ENCODE data around the gene EI24.

EI24 gene

GRCh38 chr11:125578783-125579182 lies 9.5 kb downstream of the EI24 start:
- DNase-seq (ENCODE audit: low read depth in 2 of 3, low spot score in 1 of 3) = no peak

GRCh38 chr11:125579811-125580210 lies 10.5 kb downstream of the EI24 start:
- DNase-seq (ENCODE audit: low read depth in 2 of 3, low spot score in 1 of 3) = no peak

DNA sequence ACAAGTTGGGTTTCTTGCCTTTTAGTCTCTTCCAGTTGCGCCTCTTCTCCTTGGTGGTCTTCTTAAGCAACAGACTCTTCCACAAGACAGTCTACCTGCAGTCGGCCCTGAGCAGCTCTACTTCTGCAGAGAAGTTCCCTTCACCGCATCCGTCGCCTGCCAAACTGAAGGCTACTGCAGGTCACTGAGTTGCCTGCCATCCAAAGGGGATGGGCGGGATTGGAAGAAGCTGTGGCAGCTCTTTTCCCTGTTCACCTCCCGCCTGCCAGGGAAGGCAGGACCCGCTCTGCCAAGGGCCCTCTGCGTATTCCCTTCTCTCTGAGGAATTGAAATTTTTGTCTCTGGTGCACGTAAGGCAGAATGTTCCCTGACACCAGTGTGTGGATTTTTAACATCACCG lies 14.2 kb downstream of the EI24 start:
- DNase-seq (ENCODE audit: low read depth in 2 of 3, low spot score in 1 of 3) = no peak

- DNase-seq (ENCODE audit: low read depth in 2 of 3, low spot score in 1 of 3) = no peak
Measured at GRCh38 chr11:125585487-125585886, 16.2 kb downstream of the EI24 start.

DNA sequence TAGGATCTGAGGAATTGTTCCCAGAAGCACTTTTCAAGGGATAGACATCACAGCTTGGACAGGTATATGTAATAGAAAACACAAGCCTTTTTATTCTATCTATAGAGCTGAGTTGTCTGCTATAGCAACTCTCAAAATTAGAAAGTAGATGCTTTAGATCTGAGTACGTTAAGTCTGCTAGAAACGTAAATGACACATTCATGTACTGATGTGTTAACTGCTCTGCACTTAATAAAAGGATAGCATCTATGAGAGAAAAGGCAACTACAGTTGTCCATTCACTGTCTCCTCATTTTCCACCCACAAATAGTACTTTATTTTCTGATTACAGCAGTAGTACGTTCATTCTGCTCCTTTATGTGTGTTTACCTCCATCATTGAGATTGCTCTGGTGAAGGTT lies 17.3 kb downstream of the EI24 start:
- DNase-seq (ENCODE audit: low read depth in 2 of 3, low spot score in 1 of 3) = no peak

DNA sequence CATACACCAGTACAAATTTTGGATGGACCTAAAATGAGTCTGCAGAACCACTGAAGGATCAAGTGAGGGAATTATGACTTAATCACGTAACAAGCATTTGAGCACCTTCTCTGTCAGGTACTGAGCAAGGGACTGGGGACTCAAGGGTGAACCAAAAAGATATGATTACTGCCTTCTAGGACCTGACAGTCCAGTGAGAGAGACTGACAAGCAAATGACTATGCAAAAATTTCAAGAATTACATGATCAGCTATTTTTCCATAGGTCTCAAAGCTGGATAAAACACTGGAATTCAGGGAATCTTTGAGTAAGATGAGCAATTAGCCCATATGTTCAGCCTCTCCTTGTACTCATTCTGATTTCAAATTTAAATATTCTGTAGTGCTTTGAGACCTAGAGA lies 18.2 kb downstream of the EI24 start:
- no peak for DNase-seq (ENCODE audit: low read depth in 2 of 3, low spot score in 1 of 3)

DNA sequence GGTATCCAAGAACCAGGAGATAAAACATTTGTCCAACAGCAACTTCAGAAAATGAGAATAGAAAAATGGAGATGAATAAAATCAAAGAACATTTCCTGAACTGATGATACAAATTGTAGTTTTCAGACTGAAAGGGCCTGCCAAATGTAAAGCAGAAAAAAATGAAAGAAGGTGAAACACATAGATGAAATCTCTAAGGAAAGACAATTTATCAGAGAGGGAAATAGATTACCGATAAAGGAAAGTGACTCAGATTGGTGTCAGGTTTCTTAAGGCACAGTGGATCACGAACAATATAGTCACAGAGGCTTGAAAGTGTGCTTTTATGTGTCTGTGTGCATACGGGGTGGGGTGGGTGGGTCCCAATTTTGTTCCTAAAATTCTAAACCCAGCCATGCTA lies 19.2 kb downstream of the EI24 start:
- DNase-seq (ENCODE audit: low read depth in 2 of 3, low spot score in 1 of 3) = no peak

GRCh38 chr11:125591649-125592304 lies 22.5 kb downstream of the EI24 start:
- DNase-seq (ENCODE audit: low read depth in 2 of 3, low spot score in 1 of 3) = peak in 2 of 3 donors; percentile 6 to 10

DNA sequence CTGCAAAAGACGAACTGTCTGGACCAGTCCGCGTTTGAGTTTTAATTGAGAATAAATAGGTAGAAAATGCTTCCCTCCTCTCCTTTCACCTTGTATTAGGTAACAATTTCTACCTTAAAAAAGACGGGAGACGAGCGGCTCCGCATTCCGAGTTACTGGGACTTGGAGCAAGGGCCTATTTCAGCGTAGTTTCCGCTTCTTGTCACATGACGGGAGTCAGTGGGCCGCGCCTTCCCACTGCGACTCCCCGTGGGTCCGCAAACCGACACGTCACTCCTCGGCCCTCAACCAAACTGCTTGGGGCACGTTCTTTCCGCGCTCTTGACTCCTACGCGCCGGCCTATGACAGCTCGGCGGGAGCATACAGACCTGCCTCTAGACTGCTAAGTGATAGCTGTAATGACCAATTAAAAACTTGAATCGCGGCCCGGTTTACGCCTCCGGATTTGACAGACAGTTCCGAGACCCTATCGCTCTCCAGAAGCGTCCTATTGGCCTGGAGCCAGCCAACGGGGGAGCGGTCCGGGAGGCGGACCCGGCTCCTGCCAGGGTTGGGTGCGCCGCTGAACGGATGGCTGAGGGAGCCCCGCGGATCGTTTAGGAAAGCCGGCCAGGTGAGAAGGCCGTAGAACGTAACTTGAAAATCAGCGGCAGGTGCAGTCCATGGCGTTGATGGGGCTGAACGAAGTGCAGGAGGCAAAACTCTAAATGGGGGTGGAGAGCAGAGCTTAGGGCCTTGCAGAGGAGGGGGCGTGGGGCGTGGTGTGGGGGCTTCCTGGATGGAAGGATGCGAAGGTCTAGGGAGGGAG lies 23.2 kb downstream of the EI24 start, which contains the start of gene STT3A:
Gene STT3A, plus strand, starts transcription at position 548 of the 809 bp plus-strand sequence. CDS start 3,064 bp downstream, outside the sequence.
- DNase-seq (ENCODE audit: low read depth in 2 of 3, low spot score in 1 of 3) = peak; percentile 95 to 99 (median 97)

DNA sequence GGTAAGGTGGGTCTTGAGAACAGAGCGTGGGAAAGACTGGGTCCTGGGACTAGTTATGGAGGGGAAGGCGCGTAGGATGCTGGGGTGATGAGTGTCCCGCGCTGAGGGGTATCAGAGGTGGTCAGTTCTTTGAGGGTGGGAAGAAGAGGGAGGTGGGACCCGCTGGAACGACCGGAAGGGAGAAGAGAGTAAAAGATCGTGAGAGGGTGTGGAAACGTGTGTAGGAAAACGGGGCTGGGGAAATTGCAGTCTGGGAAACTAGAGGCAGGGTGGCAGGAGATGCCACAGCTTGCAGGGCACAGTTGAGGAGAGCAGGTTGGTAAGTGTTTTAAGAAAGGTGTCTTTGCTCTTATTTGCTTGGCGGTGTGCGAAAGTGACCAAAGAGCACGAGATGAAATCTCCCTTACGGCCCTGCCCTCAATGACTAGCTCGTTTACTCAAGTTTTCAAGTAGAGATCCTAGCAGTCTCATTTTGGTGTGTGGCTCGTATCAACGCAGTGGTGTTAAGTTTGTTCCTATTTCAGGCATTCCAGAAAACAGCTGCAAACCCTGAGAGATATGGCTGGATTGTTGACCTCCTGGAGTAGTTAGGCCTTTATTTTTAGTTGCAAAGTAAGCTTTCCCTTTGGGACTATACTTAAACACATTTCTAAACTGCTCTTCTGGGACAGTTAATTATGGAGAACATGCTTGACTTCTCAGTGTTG lies 24.0 kb downstream of the EI24 start:
- no peak for DNase-seq (ENCODE audit: low read depth in 2 of 3, low spot score in 1 of 3)

DNA sequence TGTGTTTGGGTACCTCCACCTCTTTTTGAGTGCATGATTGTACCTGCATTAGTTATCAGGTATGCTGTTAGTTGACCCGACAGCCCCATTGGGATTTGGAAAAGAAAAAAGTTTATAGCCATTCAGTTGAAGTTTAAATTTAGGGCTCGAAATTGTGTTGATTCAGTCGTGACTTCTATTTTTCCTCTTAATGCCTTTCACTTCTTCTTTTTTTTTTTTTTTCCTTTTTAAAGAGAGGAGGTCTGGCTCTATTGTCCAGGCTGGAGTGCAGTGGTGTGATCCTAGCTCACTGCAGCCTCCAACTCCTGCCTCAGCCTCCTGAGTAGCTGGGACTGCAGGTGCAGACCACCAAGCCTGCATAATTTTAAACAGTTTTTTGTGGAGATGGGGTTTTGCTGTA lies 25.7 kb downstream of the EI24 start:
- no peak for DNase-seq (ENCODE audit: low read depth in 2 of 3, low spot score in 1 of 3)

GRCh38 chr11:125600663-125601062 lies 31.4 kb downstream of the EI24 start:
- DNase-seq (ENCODE audit: low read depth in 2 of 3, low spot score in 1 of 3) = no peak

DNA sequence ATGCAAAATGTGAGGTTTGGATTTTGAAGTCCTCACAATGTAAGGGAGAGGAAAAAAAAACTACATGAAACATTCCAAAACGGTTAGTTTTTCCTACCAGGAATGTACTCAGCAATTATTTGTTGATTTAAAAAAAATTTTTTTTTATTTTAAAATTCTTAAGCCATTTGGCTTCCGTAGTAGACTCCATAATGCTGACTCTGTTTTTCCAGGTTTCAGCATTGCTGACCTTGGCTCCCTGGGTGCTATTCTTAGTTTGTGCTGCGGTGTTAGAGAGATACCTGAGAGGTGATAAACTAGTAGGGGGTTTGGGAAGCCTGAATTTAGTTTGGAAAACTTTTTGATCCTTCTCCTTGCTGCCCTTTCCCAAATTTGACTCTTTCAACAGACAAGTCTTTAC lies 33.9 kb downstream of the EI24 start:
- DNase-seq (ENCODE audit: low read depth in 2 of 3, low spot score in 1 of 3) = no peak

GRCh38 chr11:125605417-125605816 lies 36.1 kb downstream of the EI24 start:
- no peak for DNase-seq (ENCODE audit: low read depth in 2 of 3, low spot score in 1 of 3)

GRCh38 chr11:125609545-125609944 lies 40.3 kb downstream of the EI24 start:
- DNase-seq (ENCODE audit: low read depth in 2 of 3, low spot score in 1 of 3) = no peak

DNA sequence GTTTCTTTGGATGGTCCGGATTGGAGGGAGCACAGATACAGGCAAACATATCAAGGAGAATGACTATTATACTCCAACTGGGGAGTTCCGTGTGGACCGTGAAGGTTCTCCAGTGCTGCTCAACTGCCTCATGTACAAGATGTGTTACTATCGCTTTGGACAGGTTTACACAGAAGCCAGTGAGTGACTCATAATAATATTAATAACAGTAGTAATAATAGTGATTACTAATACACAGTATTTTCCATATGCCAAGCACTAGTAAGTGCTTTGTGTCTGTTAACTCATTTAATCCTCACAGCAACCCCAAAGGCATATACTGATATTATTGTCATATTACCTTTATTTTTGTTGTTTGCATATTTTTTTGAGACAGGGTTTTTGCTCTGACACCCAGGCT lies 49.1 kb downstream of the EI24 start:
- DNase-seq (ENCODE audit: low read depth in 2 of 3, low spot score in 1 of 3) = no peak

DNA sequence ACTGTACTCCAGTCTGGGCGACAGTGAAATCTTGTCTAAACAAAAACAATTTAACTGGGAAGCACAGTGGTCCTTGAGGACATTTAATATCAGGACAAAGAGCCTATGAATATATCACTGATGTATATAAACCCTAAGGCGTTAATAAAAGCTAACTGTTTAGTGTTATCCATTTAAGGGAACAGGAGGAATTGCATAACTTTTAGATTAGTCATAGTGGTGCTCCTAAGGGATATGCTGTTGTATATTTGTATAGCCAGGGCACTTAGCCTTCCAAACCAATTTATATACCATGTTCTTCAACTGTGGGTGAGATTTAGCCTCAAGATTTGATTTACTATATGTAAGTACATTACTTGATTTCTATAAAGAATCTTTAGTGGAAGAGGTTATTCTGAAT lies 52.7 kb downstream of the EI24 start:
- DNase-seq (ENCODE audit: low read depth in 2 of 3, low spot score in 1 of 3) = no peak

GRCh38 chr11:125623064-125623463 lies 53.8 kb downstream of the EI24 start:
- DNase-seq (ENCODE audit: low read depth in 2 of 3, low spot score in 1 of 3) = no peak

GRCh38 chr11:125624756-125625213 lies 55.5 kb downstream of the EI24 start, which contains the start of gene CHEK1:
CHEK1 (plus strand) TSS chr11:125625163; CDS start chr11:125626769, 1,606 bp downstream.
- no peak for DNase-seq (ENCODE audit: low read depth in 2 of 3, low spot score in 1 of 3)

GRCh38 chr11:125625225-125625629 lies 56.0 kb downstream of the EI24 start:
- DNase-seq (ENCODE audit: low read depth in 2 of 3, low spot score in 1 of 3) = no peak

DNA sequence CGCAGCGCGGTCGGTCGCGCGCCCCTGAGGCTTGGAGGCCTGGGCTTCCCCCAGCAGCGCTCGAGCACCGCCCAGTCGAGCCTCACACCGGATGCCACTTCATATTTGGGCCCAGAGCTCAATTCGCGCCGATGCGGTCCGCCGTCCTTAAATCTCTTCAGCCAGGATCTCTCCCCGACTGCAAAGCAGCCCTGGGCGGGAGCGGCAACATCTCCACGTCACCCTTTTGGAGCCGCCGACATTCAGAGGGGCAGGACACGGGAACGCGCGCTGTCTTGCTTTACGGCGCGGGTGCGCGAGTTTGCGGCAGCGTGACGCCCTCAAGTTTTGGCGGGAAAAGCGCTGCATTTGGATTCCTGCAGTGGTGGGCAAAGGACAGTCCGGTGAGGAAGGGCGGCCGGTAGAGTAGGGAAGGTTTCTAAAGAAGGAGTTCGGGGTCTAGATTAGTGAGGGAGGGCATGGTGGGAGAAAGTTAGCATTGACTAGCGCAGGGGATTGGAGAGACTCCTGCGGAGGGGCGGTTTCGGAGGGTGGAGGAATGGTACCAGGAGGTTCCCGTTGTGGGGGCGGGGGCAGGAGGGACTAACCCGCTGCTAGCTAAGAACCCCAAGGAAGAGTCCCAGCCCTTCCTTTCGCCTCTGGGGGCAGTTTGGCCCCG lies 56.5 kb downstream of the EI24 start:
- peak; percentile 82 to 88 (median 85) for DNase-seq (ENCODE audit: low read depth in 2 of 3, low spot score in 1 of 3)

Data from stimulated activated CD4-positive, alpha-beta T cell treated with anti-CD3 and anti-CD28 coated beads, Interleukin-12 subunit alpha, Interleukin-12 subunit beta, amount 100 ng/mL, for 48 hours (primary cell).